MCF 10A (cell line): ENCODE measurements around the gene WTIP. TPM values are rescaled to one million over a fixed set of nuclear protein-coding genes. Genes with fewer than 3 reads are reported as not detected.
"Not testable (repeated sequence)": the region's sequence is repeated elsewhere in the genome, so short reads cannot be mapped to it uniquely, and the experiment has no call there.

Experiments used
- BruUV-seq: library from RNA; stranded (reverse); fragments of 400-500 nt; replicated peaks from 2 replicates; lab custom pipeline; 2021; lab: Mats Ljungman, UMichigan
- CTCF ChIA-PET: fragments of 300-600 bp; sonication (Branson Sonifier 250); formaldehyde crosslinking; extraction: SDS; loops from one replicate; lab custom pipeline; 2021; ENCODE audit warnings: antibody characterized with exemption, inconsistent platforms; lab: Yijun Ruan, JAX
- POLR2A ChIA-PET: fragments of 300-600, 350-650 bp; sonication (Branson Sonifier 250); formaldehyde crosslinking; extraction: SDS; loops from one replicate; lab custom pipeline; 2020; ENCODE audit warnings: antibody characterized with exemption, inconsistent platforms; lab: Yijun Ruan, JAX
- DNase-seq: peaks from one replicate; pipeline ENCODE4 v3.0.0-alpha.2; 2018; ENCODE audit not compliant: unreplicated experiment
- H3K27ac Mint-ChIP-seq: one replicate; pipeline ENCODE4 v1.8.0; 2022; ENCODE audit warnings: mild to moderate bottlenecking, low read depth, mixed read lengths; ENCODE audit not compliant: unreplicated experiment
- H3K27me3 Mint-ChIP-seq: one replicate; pipeline ENCODE4 v1.8.0; 2022; ENCODE audit warnings: mixed read lengths; ENCODE audit not compliant: insufficient read depth, unreplicated experiment
- H3K36me3 Mint-ChIP-seq: one replicate; pipeline ENCODE4 v1.8.0; 2022; ENCODE audit warnings: mild to moderate bottlenecking, moderate library complexity, mixed read lengths; ENCODE audit not compliant: insufficient read depth, unreplicated experiment
- H3K4me1 Mint-ChIP-seq: one replicate; pipeline ENCODE4 v1.8.0; 2022; ENCODE audit warnings: mixed read lengths; ENCODE audit not compliant: insufficient read depth, unreplicated experiment
- H3K4me3 Mint-ChIP-seq: one replicate; pipeline ENCODE4 v1.8.0; 2022; ENCODE audit warnings: mild to moderate bottlenecking, moderate library complexity, mixed read lengths; ENCODE audit not compliant: unreplicated experiment
- H3K9me3 Mint-ChIP-seq: one replicate; pipeline ENCODE4 v1.8.0; 2022; ENCODE audit warnings: mixed read lengths; ENCODE audit not compliant: unreplicated experiment
- intact Hi-C: fragments of 100-400 bp; cut with micrococcal nuclease; formaldehyde crosslinking; loops from 2 replicates; pipeline ENCODE4 v1.14.1; 2022
- total RNA-seq: library from RNA; stranded (reverse); gene quantifications from 2 replicates; pipeline ENCODE4 v1.2.3, GENCODE V29; 2022
- TF ChIP-seq, protein P1 (sequence below): fragments of 200-600 bp; IDR thresholded peaks from one replicate; pipeline ENCODE4 v1.8.0; 2022; ENCODE audit warnings: antibody characterized with exemption, mild to moderate bottlenecking; ENCODE audit not compliant: unreplicated experiment

Gene WTIP
- total RNA-seq, 1 experiment from 2014 or later = 22.6 TPM

DNA sequence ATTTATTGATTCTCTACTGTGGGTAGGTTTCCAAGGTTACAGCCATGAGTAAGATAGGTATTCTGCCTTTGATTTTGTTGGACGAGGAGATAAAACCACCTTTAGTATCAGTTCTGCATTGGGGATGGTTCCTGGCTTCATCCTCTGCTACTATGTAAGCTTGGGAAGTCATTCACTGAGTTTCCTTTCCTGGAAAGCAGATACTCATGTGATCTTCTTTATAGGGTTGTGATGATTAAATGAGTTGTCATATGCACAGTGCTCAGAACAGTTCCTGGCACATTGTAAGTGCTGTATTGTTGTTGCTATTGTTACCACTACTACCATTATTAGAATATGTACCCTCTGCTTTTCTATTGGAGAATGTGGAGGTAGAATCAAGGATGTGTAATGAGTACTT, 13.1 kb upstream of the WTIP start:
- ChIA-PET POLR2A (no interaction called here), CTCF (no interaction called here)
- H3K36me3 Mint-ChIP-seq = peaks cover 97% of the 10 kb centered on the region
- BruUV-seq = no TSS peak
- TF ChIP-seq, protein P1, sequence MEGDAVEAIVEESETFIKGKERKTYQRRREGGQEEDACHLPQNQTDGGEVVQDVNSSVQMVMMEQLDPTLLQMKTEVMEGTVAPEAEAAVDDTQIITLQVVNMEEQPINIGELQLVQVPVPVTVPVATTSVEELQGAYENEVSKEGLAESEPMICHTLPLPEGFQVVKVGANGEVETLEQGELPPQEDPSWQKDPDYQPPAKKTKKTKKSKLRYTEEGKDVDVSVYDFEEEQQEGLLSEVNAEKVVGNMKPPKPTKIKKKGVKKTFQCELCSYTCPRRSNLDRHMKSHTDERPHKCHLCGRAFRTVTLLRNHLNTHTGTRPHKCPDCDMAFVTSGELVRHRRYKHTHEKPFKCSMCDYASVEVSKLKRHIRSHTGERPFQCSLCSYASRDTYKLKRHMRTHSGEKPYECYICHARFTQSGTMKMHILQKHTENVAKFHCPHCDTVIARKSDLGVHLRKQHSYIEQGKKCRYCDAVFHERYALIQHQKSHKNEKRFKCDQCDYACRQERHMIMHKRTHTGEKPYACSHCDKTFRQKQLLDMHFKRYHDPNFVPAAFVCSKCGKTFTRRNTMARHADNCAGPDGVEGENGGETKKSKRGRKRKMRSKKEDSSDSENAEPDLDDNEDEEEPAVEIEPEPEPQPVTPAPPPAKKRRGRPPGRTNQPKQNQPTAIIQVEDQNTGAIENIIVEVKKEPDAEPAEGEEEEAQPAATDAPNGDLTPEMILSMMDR = no peak
- no peak overlapping the region for H3K4me3 Mint-ChIP-seq
- no peak for DNase-seq
- intact Hi-C loops = no loop called here
- no peaks in the 10 kb centered on the region for H3K4me1 Mint-ChIP-seq
- H3K9me3 Mint-ChIP-seq = no peaks in the 10 kb centered on the region
- H3K27me3 Mint-ChIP-seq = no peaks in the 10 kb centered on the region
- H3K27ac Mint-ChIP-seq = peak overlapping the region; percentile 49

DNA sequence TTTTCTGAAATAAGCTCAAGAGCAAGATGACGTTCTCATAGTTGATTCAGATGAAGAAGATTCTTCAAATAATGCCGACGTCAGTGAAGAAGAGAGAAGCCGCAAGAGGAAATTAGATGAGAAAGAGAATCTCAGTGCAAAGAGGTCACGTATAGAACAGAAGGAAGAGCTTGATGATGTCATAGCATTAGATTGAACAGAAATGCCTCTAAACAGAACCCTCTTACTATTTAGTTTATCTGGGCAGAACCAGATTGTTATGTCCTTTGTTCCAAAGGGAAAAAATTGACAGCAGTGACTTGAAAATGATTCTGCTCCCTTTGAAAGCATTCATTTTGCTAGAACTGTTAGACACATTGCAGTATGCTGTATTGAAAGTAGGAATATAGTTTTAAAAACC, 12.5 kb upstream of the WTIP start:
- H3K4me1 Mint-ChIP-seq, DNase-seq, H3K9me3 Mint-ChIP-seq, H3K27me3 Mint-ChIP-seq, intact Hi-C loops, H3K4me3 Mint-ChIP-seq, POLR2A ChIA-PET, CTCF ChIA-PET, BruUV-seq: not testable (repeated sequence)
- Mint-ChIP-seq H3K36me3 (peaks cover 95% of the 10 kb centered on the region), H3K27ac (peak overlapping the region; percentile 49)

DNA sequence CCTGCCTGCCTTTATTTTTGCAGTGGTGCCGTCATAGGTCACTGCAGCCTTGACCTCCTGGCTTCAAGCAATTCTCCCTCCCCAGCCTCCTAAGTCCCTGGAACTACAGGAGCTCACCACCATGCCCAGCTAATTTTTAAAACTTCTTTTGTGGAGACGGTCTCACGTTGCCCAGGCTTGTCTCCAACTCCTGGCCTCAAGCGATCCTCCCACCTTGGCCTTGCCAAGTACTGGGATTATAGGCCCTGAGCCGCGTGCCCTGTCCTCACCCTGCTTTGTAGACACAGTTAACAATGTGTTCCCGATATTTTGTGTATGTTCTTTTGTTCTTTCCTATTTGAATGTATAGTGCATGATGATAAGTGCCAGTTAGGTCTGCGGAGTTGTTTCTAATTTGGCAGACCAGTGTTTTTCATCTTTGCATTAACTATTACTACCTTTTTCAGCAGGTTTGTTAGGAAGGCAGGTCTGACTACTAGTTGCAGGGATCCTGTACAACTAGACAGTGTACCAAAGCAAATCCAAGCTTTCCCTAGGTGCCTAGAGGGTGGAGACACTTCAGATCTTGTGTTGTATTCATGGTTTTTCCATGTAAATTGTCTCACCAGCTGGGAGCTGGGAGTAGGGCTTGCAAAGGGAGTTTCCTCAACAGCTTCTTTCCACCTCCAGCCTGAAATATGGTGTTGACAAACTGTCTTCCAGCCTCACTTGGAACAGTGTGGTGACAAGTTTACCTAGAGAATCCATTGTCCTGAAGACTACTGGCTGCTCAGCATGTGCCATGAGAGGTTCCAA, 9.5 kb upstream of the WTIP start:
- peak overlapping the region; percentile 51 for H3K27ac Mint-ChIP-seq
- no peak for DNase-seq
- peaks cover 8% of the 10 kb centered on the region for H3K4me1 Mint-ChIP-seq
- CTCF ChIA-PET = interaction anchor here (0.5 to 1.5 kb wide), 8 partner anchors 10 to 1751 kb away, joined by 3 to 9 read pairs (median 3); partner anchors contain the start of gene UBA2
- no peak overlapping the region for H3K4me3 Mint-ChIP-seq
- no TSS peak for BruUV-seq
- H3K36me3 Mint-ChIP-seq = peaks cover 64% of the 10 kb centered on the region
- intact Hi-C loops = no loop called here
- TF ChIP-seq, protein P1 = no peak
- no peaks in the 10 kb centered on the region for H3K27me3 Mint-ChIP-seq
- POLR2A ChIA-PET = interaction anchor here (0.6 to 1.3 kb wide), 3 partner anchors 17 to 45 kb away, joined by 3 to 4 read pairs (median 3); no protein-coding TSS in a partner anchor
- H3K9me3 Mint-ChIP-seq = no peaks in the 10 kb centered on the region

DNA sequence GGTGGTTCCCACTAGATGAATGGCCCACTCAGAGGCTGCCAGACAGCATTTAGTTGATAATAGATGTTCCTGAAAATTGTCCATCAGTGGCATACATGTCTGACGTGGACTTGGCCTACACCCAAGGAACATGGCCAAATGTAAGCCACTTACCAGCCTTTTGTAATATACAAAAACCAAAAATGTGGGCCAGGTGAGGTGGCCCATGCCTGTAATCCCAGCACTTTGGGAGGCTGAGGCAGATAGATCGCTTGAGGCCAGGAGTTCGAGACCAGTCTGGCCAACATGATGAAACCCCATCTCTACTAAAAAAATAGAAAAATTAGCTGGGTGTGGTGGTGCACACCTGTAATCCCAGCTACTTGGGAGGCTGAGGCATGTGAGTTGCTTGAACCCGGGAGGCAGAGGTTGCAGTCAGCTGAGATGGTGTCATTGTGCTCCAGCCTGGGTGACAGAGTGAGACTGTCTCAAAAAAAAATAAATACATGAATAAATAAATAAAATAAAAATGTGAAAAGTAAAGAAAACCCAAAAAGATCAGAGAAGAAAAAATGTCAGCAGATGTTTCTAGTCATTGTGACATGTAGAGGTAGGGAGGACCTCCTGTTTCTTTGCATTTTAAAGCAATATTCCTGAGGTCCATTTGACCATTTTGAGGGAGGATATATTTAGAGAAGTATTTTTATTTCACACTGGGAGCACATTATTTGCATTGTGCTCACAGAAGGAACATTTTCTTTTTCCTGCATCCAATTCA, 7.1 kb upstream of the WTIP start:
- TF ChIP-seq, protein P1 = no peak
- peaks cover 41% of the 10 kb centered on the region for H3K36me3 Mint-ChIP-seq
- CTCF ChIA-PET = interaction anchor here (0.6 kb wide), 2 partner anchors 238 to 1587 kb away, joined by 3 to 5 read pairs; no protein-coding TSS in a partner anchor
- no peak overlapping the region for H3K4me3 Mint-ChIP-seq
- peaks cover 8% of the 10 kb centered on the region for H3K4me1 Mint-ChIP-seq
- no peaks in the 10 kb centered on the region for H3K9me3 Mint-ChIP-seq
- H3K27me3 Mint-ChIP-seq = no peaks in the 10 kb centered on the region
- peak; percentile 47 for DNase-seq
- POLR2A ChIA-PET = interaction anchor here (0.8 to 2.3 kb wide), 2 partner anchors 46 to 85 kb away, joined by 4 to 8 read pairs; partner anchors contain the start of gene UBA2
- BruUV-seq = TSS peak; percentile 1
- H3K27ac Mint-ChIP-seq = peak overlapping the region; percentile 46
- intact Hi-C loops = no loop called here
